GM04504 (cell line): ENCODE measurements around the gene CCDC198.

Source experiments
- DNase-seq: peaks from one replicate; pipeline ENCODE4 v3.0.0-alpha.2; 2012; ENCODE audit warnings: low read depth

Gene CCDC198

GRCh38 chr14:57464008-57464730 is 29.5 kb downstream of the CCDC198 start:
- DNase-seq, result no peak

GRCh38 chr14:57462551-57462950 is 31.1 kb downstream of the CCDC198 start:
- no peak for DNase-seq

- no peak for DNase-seq
Measured at GRCh38 chr14:57461777-57462320, 31.8 kb downstream of the CCDC198 start.

GRCh38 chr14:57435923-57436322 is 57.7 kb downstream of the CCDC198 start:
- DNase-seq, result no peak

GRCh38 chr14:57420986-57421385 is 72.7 kb downstream of the CCDC198 start:
- no peak for DNase-seq

- no peak for DNase-seq
Measured at GRCh38 chr14:57420033-57420432, 73.6 kb downstream of the CCDC198 start.
